Temporal lobe (tissue), 2 donors: ENCODE measurements around the gene PTCD2. TPM values are rescaled to one million over a fixed set of nuclear protein-coding genes. Genes with fewer than 3 reads are reported as not detected.

Source experiments
- small RNA-seq: library from RNA; depleted of rRNA; stranded (forward); fragments of <200 nt; gene quantifications from one replicate; pipeline ENCODE3, GENCODE V24; 2014; ENCODE audit warnings: low replicate concordance
- total RNA-seq: library from RNA; depleted of rRNA; stranded (reverse); fragments of >200 nt; gene quantifications from one replicate; pipeline ENCODE4 v1.2.3, GENCODE V29; 2014

PTCD2 gene
- total RNA-seq, 1 donor from 2014 or later = 6.6 TPM

Small RNA genes lying within 50 kb of the gene (small RNA-seq; reads per million reads assigned to genes)
- gene RN7SL153P = not detected

Other genes starting within 250 kb of the PTCD2 start
- 786 TPM for gene MAP1B, start 212.9 kb upstream of the PTCD2 start, total RNA-seq
- gene MRPS27, start 133 bp upstream of the PTCD2 start, total RNA-seq = 46.2 TPM
- 1.5 TPM for gene ZNF366, start 187.0 kb downstream of the PTCD2 start, total RNA-seq